SK-N-MC (cell line): ENCODE data around the gene CHI3L1.

Source experiments
- DNase-seq: peaks from one replicate; pipeline ENCODE4 v3.0.0-alpha.2; 2011; ENCODE audit warnings: low read depth, low spot score
- H3K27ac ChIP-seq: fragments of 200-600 bp; sonication (generic); 2 replicates; pipeline ENCODE4 v1.5.1; 2016; ENCODE audit warnings: mixed run types
- H3K36me3 ChIP-seq: fragments of 200-600 bp; sonication (generic); 2 replicates; pipeline ENCODE4 v1.6.1; 2017; ENCODE audit warnings: antibody characterized with exemption, low read length, mixed read lengths; ENCODE audit not compliant: insufficient read depth
- H3K4me3 ChIP-seq: fragments of 200-600 bp; sonication (generic); 2 replicates; pipeline ENCODE4 v1.5.1; 2016
- H3K9ac ChIP-seq: fragments of 200-600 bp; sonication (generic); 2 replicates; pipeline ENCODE4 v1.8.0; 2017; ENCODE audit warnings: mixed run types, mixed read lengths; ENCODE audit not compliant: insufficient read length
- H3K9me3 ChIP-seq: fragments of 200-600 bp; sonication (generic); 2 replicates; pipeline ENCODE4 v1.6.1; 2017; ENCODE audit warnings: low read depth, mild to moderate bottlenecking, antibody characterized with exemption, low read length, moderate library complexity, mixed read lengths
- EZH2 ChIP-seq: fragments of 200-600 bp; sonication (generic); IDR thresholded peaks from one replicate; pipeline ENCODE4 v1.6.1; 2017; ENCODE audit warnings: antibody characterized with exemption
- FOXP2 ChIP-seq: optimal IDR thresholded peaks from 2 replicates; pipeline ENCODE3; 2011; ENCODE audit warnings: mild to moderate bottlenecking, moderate library complexity; ENCODE audit not compliant: insufficient read depth; ENCODE audit errors: extremely low read length, control extremely low read depth
- POLR2AphosphoS5 ChIP-seq: IDR thresholded peaks from 2 replicates; pipeline ENCODE4 v1.6.1; 2012; ENCODE audit warnings: mild to moderate bottlenecking, low read depth, low read length, borderline replicate concordance

Gene CHI3L1

DNA sequence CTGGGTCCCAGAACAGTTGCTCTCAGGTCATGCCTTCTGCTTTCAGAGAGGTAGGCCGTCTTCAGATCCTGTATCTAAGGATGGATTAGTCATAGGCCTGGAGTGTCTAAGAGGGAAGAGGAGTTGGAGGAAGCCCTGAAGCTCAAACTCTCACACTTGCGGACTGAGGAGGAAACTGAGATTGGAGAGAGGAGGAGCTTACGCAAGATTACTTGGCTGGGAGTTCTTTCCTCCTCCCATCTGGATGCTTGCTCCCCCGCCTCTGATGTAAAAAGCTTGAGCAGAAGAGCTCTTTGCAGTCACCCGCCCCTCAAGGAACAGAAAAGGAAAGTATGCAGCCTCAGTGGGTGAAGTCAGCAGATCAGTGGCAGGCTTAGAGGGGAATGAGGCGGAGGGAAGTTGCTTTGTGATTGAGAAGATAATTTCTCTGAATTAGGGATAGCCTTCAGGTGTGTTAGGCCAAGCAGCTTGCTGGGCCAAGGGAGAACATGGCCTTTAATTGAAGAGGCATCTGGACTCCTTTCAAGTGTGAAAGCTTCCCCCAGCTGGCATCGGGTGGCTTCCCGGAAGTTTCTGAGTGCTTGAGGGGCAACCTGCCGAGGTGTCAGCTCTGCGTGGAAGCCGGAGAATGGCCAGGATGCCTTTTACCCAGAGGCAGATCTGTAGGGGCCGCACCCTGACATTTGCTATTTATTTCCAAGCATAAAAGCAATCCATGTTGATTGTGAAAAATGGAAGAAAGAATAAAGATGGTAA lies 52.4 kb downstream of the CHI3L1 start:
- Histone ChIP-seq H3K4me3 (no peak overlapping the region), H3K27ac (no peak overlapping the region), H3K9ac (no peak overlapping the region), H3K36me3 (no peaks in the 10 kb centered on the region), H3K9me3 (no peaks in the 10 kb centered on the region)
- TF ChIP-seq POLR2AphosphoS5 (no peak), EZH2 (no peak), FOXP2 (no peak)
- DNase-seq = no peak

DNA sequence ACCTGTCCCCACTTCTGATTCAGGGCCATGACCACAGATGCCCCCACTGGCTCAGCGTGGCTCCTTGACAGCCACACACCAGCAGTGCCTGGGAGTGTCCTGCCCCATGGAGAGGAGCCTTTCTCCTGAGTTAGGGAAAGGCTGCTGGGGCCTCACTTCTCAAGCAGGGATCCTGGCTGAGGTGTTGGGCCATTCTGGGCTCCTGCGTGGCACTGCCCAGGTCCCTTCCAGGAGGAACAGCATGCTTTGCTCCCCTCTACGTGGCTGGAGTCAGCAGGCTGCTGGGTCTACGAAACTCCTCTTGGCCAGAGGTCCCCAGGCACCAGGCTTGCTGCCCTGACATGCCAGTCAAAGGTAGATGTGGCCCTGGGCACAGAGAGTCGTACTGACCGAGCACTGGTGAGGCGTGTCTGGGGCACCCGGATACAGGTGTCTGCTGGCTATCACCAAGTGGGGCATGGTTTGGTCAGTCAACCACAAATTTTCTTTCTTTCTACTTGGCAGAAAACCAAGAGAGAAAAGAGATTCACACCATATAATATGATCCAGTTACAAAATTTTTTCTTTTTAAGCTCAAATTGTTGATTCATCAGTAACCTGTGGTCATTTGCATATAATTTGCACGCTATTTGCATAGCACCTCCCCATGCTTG lies 54.8 kb downstream of the CHI3L1 start:
- no peaks in the 10 kb centered on the region for H3K9me3 ChIP-seq
- no peak overlapping the region for H3K4me3 ChIP-seq
- no peaks in the 10 kb centered on the region for H3K36me3 ChIP-seq
- no peak overlapping the region for H3K27ac ChIP-seq
- TF ChIP-seq FOXP2 (no peak), EZH2 (no peak), POLR2AphosphoS5 (no peak)
- no peak for DNase-seq
- no peak overlapping the region for H3K9ac ChIP-seq

DNA sequence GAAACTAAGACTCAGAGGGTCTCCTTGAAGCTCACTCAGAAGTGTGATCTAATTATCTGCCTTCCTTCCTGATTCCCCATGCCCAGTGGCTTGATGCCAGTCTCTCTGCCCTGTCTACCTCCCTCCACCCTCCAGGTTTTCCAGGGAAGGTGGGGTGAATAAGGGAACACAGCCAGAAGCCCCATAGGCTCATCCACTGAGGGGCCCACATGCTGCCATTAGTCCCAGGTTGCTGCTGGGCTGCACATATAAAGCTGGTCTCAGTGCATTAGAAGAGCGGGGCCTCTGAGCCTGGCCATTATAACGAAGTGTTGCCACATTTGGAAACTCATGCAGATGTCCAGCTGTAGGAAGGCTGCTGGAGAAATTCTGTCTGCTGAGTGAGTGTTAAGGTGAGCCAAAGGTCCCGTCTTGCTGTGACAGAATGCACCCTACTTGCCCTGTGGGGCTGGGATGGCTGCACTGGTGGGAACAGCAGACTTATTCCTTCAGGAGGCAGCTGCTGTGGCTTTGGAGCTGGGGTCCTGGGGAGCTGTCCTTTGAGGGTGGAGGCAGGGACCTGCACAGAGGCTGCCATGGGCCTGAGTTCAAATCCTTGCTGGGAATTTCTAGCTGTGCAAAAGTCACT lies 56.0 kb downstream of the CHI3L1 start:
- H3K27ac ChIP-seq = no peak overlapping the region
- DNase-seq = no peak
- H3K9me3 ChIP-seq = no peaks in the 10 kb centered on the region
- no peak overlapping the region for H3K9ac ChIP-seq
- H3K4me3 ChIP-seq = no peak overlapping the region
- TF ChIP-seq FOXP2 (no peak), POLR2AphosphoS5 (no peak), EZH2 (no peak)
- H3K36me3 ChIP-seq = no peaks in the 10 kb centered on the region

DNA sequence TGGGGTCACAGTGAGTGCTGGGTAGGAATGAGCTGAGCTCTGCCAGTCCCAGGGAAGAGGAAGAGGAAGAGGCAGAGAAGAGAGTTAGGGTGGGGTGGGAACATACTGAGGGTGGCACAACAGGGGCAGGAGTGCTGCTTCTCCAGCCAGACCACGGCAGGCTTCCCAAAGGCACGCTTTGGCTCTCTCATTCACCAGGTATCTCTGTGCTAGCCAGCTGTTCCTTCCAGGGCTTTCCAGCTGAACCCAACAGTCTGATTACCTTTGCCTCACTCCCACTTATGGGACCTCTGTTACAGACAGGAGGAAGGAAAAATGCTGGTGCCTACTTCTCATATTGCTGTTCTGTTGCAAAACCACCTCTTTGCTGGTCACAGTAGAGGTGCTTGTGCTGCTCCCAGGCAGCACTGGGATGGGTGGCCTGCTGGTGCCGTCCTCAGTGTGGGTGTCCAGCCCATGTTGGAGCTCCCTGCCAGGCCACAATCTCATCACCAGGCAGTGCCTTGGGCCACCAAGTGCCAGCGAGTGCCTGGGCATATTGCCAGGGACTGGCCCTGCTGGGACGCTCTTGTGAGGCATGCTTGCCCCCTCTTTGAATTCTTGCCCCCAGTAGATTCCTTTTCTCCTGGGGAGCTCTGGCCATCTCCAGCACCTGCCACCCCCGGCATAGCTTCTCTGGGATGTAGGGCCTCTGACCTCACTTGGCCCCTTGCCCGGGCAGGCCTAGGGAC lies 56.8 kb downstream of the CHI3L1 start:
- Histone ChIP-seq H3K27ac (no peak overlapping the region), H3K36me3 (no peaks in the 10 kb centered on the region), H3K4me3 (no peak overlapping the region), H3K9me3 (no peaks in the 10 kb centered on the region), H3K9ac (no peak overlapping the region)
- no peak for DNase-seq
- no peak for TF ChIP-seq POLR2AphosphoS5
- TF ChIP-seq EZH2 = no peak
- no peak for TF ChIP-seq FOXP2
